ENCODE results near the gene SMTN.
"Not testable (repeated sequence)": the region's sequence is repeated elsewhere in the genome, so short reads cannot be mapped to it uniquely, and the experiment has no call there.

Gene SMTN

DNA sequence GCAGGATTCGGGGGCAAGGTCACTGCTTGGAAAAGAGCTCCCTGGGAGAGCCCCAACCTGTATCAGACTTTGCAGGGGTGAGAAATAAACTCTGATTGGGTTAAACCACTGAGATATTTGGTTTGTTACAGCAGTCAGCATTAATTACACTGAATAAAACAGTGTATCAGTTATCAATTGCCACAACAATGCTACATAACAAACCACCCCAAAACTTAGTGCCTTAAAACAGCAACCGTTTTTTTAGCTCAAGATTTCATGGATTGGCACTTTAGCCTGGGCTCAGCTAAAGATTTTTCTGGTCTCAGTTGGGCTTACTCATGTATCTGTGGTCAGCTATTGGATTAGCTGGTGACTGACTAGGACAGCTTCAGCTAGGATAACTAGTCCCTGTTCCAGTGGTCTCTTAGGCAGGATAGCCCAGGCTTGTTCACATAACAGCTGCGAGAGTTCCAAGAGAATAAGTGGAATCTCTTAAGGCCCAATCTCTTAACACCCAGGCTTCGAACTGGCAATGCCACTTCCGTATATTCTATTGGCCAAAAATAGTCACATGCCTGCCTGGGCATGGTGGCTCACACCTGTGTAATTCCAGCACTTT is 7.5 kb upstream of the SMTN start:
- DNase-seq: not testable (repeated sequence)

DNA sequence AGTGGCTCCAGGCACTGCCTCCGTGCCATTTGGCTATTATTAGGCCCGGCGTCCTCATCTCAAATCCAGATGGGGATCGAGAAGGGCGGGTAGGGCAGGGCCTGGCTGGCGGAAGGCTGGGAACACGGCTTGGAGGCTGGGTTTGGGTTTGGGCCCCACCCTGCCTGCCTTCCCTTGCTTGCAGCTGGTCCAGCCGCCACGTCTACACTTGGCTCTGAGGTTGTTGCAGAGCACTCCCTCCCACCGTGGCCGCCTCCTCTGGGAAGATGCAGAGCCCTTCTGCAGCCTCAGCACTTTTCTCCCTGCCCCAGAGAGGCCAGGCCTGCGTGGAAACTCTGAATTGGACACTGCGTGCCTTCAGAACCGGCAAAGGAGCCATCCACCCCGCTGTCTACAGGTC is 5.2 kb upstream of the SMTN start:
- no peak for DNase-seq

DNA sequence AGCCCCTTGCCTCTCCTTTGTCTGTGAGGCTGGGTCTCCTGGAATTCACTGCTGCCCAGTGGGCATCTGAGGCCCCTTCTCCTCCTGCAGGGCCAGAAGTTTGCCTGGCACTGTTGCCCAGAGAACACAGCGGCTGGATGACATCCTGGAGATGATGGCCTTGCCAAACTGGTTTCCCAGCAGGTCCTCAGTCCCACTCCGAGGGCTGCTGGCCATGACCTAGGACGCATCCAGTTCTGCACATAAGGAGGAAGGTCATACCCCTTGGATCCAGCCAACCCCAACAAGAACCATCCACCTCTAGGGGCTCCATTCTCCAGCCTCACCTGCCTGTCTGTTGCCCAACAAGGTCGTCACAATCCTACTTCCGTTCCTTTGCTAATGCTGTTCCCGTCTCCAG is 3.4 kb upstream of the SMTN start:
- DNase-seq: no peak

DNA sequence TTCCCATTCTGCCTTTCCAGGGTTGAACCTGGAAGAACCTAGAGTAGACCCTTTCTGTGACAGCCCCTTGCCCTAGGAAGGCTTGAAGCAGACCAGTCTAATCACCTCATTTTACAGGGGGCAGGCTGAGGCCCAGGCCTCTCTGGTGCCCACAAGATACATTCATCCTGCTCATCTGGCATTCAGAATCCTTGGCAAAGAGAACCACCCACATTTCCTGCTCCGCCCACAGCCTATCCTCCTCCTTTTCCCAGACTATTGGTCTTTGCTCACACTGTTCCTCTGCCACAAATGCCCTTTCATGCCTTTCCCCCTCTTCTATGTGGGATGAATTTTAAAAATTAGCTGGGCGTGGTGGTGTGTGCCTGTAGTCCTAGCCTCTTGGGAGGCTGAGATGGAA is 2.7 kb upstream of the SMTN start:
- not testable (repeated sequence) for DNase-seq

DNA sequence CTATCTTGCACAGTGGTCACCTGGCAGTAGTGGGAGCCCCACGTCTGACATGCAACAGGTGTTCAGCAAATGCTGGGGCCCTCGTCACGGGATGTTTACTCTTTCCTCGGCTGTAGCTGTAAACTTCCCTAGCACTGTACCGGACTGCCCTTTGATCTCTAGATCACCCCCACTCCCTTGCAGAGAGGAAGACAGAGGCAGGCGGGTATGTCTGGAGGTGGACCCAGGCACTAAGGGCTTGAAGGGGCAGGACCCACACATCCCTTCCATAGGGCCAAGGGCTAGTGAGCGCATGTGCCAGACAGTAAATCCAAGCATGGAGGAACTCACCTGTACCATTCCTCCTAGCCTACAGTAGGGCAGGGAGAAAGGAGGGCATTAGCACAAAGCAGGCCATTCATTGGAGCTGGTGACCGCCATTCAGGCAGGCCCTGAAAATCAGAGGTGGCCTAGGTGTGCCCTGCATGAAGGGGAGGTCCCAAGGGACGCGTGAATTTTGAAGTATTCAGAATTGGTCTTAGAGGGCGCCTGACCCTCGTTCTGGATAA is 1.9 kb upstream of the SMTN start:
- DNase-seq: no peak

DNA sequence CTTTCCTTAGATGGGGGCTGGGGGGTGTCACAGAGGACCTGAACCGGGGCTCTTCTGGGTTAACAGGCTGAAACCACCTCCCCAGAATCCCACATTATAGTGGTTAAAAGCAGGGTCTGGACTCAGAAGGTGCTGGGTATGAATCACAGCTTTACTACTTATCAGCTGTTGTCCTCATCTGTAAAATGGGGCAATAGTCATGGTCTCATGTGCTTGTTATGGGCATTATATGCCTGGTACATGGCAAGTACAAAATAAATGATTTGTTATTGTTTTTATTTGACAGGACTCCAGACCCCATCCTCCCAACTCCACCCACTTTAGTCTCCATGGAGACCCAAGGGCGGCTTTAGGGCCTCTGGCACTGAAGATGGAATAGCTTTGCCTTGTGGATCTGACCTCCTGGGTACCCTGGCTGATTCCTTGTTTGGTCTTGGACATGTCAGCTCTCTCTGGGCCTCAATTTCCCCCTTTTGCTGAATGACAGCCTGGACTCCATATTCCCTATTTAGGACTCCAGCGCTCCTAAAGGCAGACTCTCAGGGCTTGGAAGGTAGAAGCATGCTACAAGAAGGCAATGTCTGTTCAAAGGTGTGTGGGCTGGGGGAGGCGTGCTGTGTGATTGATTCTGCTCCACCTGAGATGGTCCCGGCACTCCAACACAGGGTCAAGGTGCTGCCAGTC is 812 bp upstream of the SMTN start:
- no peak for DNase-seq

DNA sequence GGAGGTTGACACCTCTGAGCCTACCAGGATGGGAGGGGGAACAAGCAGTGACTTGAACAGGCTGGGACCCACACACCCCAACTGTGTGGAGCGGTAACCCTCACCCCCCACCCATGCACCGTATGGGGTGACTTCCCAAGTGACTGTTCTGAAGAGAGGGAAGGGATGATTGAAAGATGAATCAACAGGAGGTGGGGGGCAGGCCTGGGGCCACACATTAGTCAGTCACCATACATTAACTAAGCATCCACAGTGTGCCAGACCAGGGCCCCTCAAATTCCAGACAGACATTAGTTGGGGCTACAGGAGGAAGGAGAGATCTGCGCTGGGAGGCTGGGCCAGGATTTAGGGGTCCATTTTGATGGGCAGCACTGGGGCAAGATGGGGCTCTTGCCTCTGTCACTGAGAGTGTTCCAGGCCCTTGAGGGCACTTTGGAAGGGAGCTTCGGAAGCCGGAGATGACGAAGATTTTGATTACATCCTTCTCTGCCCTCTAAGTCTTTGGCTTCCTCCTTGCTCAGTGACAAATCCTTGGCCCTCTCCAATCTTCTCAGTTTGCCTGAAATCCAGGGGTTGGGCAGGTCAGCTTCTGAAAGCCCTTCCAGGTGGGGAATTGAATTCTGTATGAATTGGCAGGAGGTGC is 966 bp downstream of the SMTN start:
- no peak for DNase-seq

DNA sequence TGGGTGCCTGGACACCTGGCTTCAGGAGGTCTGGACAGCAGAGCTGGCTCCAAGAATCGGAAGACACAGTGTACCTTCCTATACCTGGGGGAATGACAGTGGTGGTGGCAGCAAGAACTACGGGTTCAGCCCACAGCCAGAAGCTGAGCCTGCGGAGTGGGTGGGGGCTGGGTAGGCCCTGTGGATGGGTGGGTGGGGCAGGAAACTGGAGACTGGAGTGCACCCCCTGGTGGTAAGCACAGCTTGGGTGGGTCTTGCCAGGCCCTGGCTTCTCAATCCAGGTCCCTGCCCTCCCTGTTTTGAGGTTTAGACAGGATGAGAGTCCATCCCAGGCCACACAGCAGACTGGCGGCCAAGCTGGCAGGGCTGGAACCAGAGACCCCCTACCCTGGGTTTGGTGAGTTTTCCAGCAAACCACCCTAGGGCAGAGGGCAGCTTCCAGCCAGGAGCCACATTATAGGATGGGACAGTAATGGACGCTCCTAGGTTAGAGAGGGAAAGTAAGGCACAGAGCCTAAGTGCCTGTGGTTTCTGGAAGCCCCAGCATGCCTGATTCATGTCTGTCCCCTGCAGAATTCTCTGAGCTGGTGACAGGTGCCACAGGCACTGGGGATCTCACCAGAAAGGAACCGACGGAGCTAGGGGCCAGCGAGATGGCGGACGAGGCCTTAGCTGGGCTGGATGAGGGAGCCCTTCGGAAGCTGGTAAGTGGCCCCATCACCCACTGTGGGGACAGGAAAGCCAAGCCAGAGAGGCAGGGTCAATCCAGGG is 1.7 kb downstream of the SMTN start:
- no peak for DNase-seq

DNA sequence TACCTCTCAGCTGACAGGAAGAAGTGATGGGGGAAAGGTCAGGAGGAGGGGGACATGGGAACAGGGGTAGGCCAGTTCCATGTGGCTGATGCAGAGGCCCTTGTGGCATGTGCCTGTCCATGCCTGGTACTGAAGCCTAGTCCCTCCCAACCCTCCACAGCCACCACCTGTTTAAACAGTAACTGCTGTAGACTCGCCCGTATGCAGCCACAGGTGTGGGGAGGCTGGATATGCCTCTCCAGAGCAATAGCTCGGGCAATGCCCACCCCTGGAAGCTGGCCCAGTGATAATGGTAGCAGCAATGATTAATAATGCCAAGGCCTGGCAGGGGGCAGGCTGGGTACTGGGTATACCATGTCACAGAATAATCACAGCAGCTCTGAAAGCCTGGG is 2.3 kb downstream of the SMTN start:
- DNase-seq: no peak

DNA sequence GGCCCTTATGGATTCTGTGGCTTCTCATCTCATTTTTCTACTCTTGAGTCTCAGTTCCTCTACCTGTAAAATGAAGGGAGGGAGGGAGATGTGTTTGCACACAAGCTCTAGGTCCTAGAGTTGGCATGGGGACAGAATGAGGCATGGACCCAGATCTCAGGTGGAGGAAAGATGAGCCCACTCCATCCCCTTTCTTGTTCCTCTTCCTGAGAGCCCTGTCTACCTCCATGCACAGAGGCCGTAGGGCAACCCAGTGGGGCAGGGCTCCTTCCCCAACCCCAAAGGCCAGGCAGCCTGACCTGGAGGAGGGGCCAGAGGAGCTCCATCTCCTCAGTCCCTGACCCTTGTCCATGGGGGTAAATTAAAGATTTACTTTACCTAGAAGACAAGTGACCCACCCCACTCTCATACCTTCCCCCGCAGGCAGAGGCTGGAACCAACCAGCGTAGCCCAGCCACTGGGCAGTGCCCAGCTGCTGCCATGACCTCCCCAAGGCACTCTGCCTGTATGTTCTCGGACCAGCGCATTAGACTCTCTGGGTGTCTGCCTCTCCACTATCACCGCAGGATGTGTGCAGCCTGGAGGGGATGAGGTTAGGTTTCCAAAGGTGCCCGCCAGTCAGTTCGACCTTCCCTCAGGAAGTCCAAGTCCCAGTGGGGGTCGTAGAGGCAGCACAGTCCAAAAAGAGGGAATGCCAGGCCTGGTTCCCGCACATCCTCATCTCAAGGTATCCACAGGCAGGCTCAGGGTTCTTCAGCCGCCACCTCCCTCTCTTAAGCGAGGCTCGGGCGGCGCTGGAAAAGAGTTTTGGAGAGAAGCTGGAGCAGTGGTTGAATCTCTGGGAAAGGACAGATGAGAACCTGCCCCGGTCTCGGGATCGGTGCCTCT is 3.0 kb downstream of the SMTN start:
- DNase-seq: peak; percentile 61

DNA sequence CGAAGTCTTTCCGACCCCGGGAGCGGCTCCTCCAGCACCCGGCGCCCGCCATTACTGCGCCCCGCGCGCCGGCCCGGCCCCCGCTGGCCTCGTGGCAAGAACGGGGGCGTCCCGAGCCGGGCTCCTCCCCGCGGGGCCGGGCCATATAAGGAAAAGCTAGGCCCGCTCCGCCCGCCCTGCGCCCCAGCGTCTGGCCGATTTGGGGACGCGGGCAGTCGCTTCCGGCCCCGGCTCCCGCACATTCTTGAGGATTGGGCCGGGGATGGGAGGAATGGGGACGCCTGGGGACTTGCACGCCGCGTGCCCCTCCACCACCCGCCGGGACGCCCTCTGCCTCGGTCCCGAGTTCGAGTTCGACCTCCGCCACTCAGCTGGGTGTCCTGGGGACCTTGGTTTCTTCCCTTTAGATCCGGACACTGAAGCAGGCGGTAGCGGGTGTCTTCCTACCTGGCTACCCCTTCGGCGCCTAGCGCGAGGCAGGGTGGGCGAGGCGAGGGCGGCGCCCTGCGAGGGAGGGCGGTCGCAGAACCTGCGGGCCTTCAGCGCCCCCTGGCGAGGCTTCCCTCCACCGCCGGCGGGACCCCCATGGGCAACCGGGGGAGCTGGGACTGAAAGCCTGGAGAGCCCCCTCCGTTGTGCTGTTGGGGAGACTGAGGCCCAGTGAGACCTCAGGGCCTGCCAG is 3.8 kb downstream of the SMTN start:
- peak; percentile 73 for DNase-seq

DNA sequence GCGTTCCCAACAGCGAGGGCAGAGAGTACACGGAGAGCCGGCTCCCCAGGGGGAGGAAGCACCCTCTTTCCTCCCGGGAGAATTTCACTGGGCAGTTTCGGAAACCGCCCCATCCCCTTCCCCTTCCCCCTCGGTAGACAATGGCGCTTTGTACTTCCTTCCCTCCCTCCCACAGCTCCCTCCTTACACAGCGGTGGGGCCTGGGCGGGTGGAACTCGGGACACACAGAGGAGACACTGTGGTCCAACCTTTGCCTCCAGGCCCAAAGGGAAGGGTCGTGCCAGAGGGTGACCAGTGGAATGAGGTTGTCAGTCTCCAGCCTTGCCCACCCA is 4.3 kb downstream of the SMTN start:
- no peak for DNase-seq

DNA sequence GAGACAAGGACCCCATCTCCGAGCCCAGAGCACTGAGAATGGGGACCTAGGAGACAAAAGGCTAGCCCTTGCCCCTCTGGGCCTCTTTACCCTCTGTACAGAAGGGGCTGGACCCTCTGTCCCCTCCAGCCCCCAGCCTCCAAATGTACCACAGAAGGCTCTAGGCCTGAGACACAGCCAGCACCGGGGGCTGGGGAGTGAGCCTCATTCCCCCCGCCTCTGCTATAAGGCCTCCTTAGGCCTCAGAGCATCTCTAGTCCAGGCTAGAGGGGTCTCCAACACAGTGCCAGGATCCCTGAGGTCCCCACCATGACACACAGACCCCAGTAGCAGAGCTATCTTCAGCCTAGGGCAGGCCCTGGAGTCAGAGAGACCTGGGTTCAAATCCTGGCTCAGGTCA is 4.8 kb downstream of the SMTN start:
- DNase-seq: no peak

DNA sequence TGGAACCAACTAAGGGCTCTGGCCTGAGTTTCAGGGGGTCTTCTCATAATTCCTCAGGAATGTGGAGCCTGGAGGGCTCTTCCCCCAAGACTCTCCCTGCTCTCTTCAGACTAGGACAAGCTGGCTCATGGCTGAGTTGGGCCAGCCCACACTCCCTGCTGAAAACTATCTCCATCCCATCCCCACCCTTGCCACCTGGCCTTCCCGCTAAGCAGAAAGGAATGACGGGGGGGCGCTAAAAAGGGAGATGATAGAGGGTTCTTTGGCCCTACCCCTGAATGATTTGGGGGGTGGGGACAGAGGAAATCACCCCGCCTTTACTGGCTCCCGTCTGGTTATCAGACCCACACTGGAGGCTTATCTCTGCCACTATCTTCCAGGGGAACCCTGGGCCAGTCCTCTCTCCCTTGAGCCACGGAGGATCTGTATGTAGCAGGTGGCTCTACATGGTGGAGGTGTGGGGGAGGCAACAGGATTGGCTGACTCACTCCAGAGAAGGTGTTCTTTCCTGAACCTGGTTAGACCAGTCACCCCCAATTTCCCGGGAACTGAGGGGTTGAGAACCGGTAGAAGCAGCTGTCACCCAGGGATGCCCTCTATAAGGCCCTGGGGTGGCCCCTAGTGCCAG is 5.7 kb downstream of the SMTN start:
- no peak for DNase-seq

DNA sequence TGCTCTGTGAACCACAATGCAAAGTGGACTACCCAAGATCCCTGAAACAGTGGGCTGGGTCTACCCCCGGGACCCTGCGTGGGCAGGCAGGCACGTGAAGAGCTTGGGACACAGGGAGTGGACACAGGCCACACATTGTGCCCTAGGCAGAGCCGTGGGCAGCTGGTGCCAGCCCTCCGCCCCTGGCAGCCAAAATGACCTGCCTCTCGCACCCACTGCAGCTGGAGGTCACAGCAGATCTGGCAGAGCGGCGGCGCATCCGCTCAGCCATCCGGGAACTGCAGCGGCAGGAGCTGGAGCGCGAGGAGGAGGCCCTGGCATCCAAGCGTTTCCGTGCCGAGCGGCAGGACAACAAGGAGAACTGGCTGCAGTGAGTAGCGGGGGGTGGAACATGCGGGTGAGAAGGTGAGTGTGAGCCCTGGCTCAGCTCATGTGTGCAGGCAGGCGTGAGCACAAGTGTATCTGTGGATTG is 6.7 kb downstream of the SMTN start:
- no peak for DNase-seq

DNA sequence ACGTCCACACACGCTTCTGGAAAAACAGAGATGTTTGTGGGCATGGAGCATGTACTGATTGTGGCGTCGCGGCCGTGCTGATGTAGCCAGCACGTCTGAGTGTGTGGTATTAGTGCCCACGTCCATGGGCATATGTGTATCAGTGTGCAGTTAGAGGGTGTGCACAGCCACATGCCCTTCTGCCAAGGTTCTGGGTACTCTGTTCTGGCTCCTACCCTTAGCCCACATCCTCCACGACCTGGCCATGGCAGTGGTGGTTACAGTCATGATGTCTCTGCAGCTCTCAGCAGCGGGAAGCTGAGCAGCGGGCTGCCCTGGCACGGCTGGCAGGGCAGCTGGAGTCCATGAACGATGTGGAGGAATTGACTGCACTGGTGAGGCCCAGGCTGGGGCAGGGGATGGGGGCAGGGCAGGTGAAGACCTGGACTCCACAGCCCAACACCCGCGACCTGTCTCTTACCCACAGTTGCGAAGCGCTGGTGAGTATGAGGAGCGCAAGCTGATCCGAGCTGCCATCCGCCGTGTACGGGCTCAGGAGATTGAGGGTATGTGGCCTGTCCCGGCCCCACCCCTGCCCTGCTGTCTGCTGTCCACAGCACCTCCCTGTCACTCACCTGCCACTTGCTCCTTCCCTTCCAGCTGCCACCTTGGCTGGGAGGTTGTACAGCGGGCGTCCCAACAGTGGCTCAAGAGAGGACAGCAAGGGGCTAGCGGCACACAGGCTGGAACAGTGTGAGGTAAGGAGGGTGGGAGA is 7.3 kb downstream of the SMTN start:
- DNase-seq: no peak

DNA sequence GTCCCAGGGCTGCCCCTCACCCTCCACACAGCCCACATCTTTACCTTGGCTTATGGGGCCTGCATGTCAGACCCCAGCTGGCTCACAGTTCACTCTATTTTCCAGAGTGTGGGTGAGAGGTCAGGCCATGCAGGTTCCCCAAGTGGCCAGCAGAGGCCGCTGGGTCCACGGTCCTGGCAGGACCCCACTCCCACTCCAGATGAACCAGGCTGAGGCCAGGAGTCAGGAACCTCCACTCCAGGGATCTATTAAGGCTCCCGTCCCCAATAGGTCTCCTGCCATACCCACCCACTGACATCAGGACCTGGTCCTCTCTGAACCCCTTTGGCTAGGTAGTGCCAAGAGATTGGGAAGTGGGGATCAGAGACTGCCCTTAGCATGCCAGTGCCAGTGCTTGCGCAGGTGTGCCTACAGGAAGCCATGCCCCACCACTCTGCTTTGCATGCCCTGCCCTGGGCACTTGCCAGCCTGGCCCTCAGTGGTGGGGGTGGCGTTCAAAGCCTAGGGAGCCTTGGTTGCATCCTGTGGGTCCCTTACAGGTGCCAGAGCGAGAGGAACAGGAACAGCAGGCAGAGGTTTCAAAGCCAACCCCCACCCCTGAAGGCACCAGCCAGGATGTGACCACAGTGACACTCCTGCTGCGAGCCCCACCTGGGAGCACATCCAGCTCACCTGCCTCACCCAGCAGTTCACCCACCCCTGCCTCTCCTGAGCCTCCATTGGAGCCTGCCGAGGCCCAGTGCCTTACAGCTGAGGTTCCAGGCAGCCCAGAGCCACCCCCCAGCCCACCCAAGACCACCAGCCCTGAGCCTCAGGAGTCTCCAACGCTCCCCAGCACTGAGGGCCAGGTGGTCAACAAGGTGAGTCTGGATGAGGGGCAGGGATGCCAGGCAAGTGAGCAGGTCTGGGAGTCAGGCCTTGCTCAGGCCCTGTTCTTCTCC is 8.3 kb downstream of the SMTN start:
- DNase-seq: no peak

DNA sequence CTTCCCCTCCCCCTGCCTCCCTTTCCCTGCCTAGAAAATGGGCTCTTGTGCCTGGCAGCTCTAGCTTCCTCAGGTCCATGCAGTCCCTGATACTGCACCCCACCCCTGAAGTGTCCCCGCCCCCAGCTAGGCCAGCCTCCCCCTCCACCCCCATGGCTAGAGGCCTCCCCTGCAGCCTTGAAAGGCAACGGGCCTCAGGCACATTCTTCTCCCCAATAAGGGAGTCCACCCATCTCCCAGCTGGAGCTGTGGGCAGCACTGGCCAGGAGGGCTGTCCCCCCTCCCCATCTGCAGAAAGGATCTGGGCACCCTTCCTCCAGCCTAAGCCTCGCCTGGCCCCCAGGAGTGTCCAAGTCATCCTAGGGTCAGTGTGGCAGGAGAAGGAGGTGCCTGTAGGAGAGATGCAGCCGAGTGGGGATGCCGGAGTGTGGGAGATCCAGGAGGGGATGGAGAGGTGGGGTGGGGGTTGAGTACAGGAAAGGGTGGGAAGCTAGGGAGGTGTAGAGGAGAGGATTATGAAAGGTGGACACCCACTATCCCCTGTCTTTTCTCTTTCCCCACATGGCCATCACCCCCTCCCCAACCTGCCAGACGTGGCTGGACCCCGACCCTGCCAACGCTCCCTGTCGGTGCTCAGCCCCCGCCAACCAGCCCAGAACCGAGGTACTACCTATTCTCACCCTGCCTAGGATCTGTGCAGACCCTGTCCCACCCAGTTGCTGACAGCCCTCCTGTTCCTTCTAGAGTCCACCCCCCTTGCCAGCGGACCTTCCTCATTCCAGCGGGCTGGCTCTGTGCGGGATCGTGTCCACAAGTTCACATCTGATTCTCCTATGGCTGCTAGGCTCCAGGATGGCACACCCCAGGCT is 9.3 kb downstream of the SMTN start:
- DNase-seq: no peak

Data from KG1 (cell line).